ENCODE data around the gene CHCHD6.

- TF ChIP-seq CTCF (IDR thresholded peaks at IDR 0.05; ENCODE audit: extremely low read depth in 1 of 2, insufficient read depth in 1 of 2, low read depth in 1 of 2, low read length in 2 of 2) (no peak), POLR2A (IDR thresholded peaks at IDR 0.05; ENCODE audit: low read depth, low read length) (no peak), POLR2AphosphoS5 (IDR thresholded peaks at IDR 0.05; ENCODE audit: insufficient read depth, low read depth, low read length) (no peak), MYC (IDR thresholded peaks at IDR 0.05; ENCODE audit: low read depth, low read length) (no peak), EZH2 (IDR thresholded peaks at IDR 0.05; ENCODE audit: borderline replicate concordance, low read depth, low read length, severe bottlenecking) (no peak), MAX (IDR thresholded peaks at IDR 0.05; ENCODE audit: insufficient read depth, insufficient read length) (no peak), JUN (IDR thresholded peaks at IDR 0.05; ENCODE audit: borderline replicate concordance, insufficient read depth, insufficient read length, low read depth) (no peak), GATA2 (IDR thresholded peaks at IDR 0.05; ENCODE audit: insufficient read depth, insufficient read length, low read depth, low read length) (no peak)
These were observed 223.3 kb downstream of the CHCHD6 start for GRCh38 chr3:126927401-126927750.

Measured in endothelial cell of umbilical vein (primary cell).